Osteocyte (in vitro differentiated cells): ENCODE measurements around the gene CNGB1. TPM values are rescaled to one million over a fixed set of nuclear protein-coding genes. Genes with fewer than 3 reads are reported as not detected.

Experiments used
- DNase-seq: peaks from one replicate; pipeline ENCODE4 v3.0.0; 2021; ENCODE audit warnings: mixed read lengths; ENCODE audit not compliant: unreplicated experiment; ENCODE audit errors: extremely low spot score
- H3K27ac Mint-ChIP-seq: one replicate; pipeline ENCODE4 v1.8.0; 2021; ENCODE audit warnings: mild to moderate bottlenecking, mixed read lengths; ENCODE audit not compliant: unreplicated experiment
- H3K27me3 Mint-ChIP-seq: one replicate; pipeline ENCODE4 v1.8.0; 2021; ENCODE audit warnings: mixed read lengths; ENCODE audit not compliant: unreplicated experiment
- H3K36me3 Mint-ChIP-seq: one replicate; pipeline ENCODE4 v1.8.0; 2021; ENCODE audit warnings: mixed read lengths; ENCODE audit not compliant: unreplicated experiment
- H3K4me1 Mint-ChIP-seq: one replicate; pipeline ENCODE4 v1.8.0; 2021; ENCODE audit warnings: mixed read lengths; ENCODE audit not compliant: unreplicated experiment
- H3K4me3 Mint-ChIP-seq: one replicate; pipeline ENCODE4 v1.8.0; 2021; ENCODE audit warnings: mild to moderate bottlenecking, moderate library complexity, mixed read lengths; ENCODE audit not compliant: unreplicated experiment
- H3K9me3 Mint-ChIP-seq: one replicate; pipeline ENCODE4 v1.8.0; 2021; ENCODE audit warnings: mixed read lengths; ENCODE audit not compliant: unreplicated experiment
- CTCF ChIP-seq: fragments of 200-600 bp; sonication (generic); IDR thresholded peaks from 2 replicates; pipeline ENCODE4 v1.5.0; 2021; ENCODE audit warnings: antibody characterized with exemption, mild to moderate bottlenecking, moderate library complexity
- total RNA-seq: library from RNA; stranded (reverse); gene quantifications from 2 replicates; pipeline ENCODE4 v1.2.1, GENCODE V29; 2021

Gene CNGB1
- total RNA-seq, 1 donor from 2014 or later, result not detected

- Mint-ChIP-seq H3K27ac (no peak overlapping the region), H3K4me3 (no peak overlapping the region), H3K4me1 (peaks cover 7% of the 10 kb centered on the region), H3K27me3 (peaks cover 34% of the 10 kb centered on the region), H3K9me3 (no peaks in the 10 kb centered on the region), H3K36me3 (no peaks in the 10 kb centered on the region)
- no peak for TF ChIP-seq CTCF
- no peak for DNase-seq
Observed at GRCh38 chr16:57886427-57886826, 84.5 kb downstream of the CNGB1 start.

GRCh38 chr16:57884655-57885133, 86.2 kb downstream of the CNGB1 start:
- no peak overlapping the region for H3K27ac Mint-ChIP-seq
- DNase-seq, result no peak
- peaks cover 33% of the 10 kb centered on the region for H3K27me3 Mint-ChIP-seq
- H3K9me3 Mint-ChIP-seq, result no peaks in the 10 kb centered on the region
- no peak for TF ChIP-seq CTCF
- H3K4me3 Mint-ChIP-seq, result no peak overlapping the region
- H3K36me3 Mint-ChIP-seq, result no peaks in the 10 kb centered on the region
- H3K4me1 Mint-ChIP-seq, result peaks cover 7% of the 10 kb centered on the region

GRCh38 chr16:57883953-57884654, 86.8 kb downstream of the CNGB1 start:
- no peak overlapping the region for H3K27ac Mint-ChIP-seq
- no peak for TF ChIP-seq CTCF
- peaks cover 7% of the 10 kb centered on the region for H3K4me1 Mint-ChIP-seq
- H3K4me3 Mint-ChIP-seq, result no peak overlapping the region
- H3K9me3 Mint-ChIP-seq, result no peaks in the 10 kb centered on the region
- no peak for DNase-seq
- no peaks in the 10 kb centered on the region for H3K36me3 Mint-ChIP-seq
- peaks cover 33% of the 10 kb centered on the region for H3K27me3 Mint-ChIP-seq

GRCh38 chr16:57883480-57883879, 87.4 kb downstream of the CNGB1 start:
- Mint-ChIP-seq H3K27ac (no peak overlapping the region), H3K27me3 (peaks cover 33% of the 10 kb centered on the region)

More at GRCh38 chr16:57883480-57883879, 87.4 kb downstream of the CNGB1 start:
- Mint-ChIP-seq H3K9me3 (no peaks in the 10 kb centered on the region), H3K36me3 (no peaks in the 10 kb centered on the region), H3K4me3 (no peak overlapping the region), H3K4me1 (peaks cover 7% of the 10 kb centered on the region)
- DNase-seq, result no peak
- TF ChIP-seq CTCF, result no peak
